Skin epidermis (tissue), 12 donors: Measurements from ENCODE around the gene FAT4.

ENCODE experiments used
- H3K27ac ChIP-seq, 21 experiments: fragments of 200-600 bp; sonication (generic) in 11 of 21; one replicate each; pipeline ENCODE4 v1.5.0; 2020; ENCODE audit warnings: mild to moderate bottlenecking in 3 of 21, inconsistent platforms in 2 of 21, moderate library complexity in 2 of 21
- H3K4me3 ChIP-seq, 7 experiments: fragments of 200-600 bp; sonication (generic) in 2 of 7; one replicate each; pipeline ENCODE4 v1.5.0; 2020; ENCODE audit warnings: inconsistent platforms in 2 of 7, mild to moderate bottlenecking in 2 of 7, moderate library complexity in 1 of 7

The FAT4 gene

GRCh38 chr4:125360727-125361126, 46.0 kb downstream of the FAT4 start:
- Histone ChIP-seq H3K27ac (no peak overlapping the region), H3K4me3 (no peak overlapping the region)
